HG03469 (cell line): ENCODE measurements around the gene PIP4K2A.

Experiments
- ATAC-seq: cut with Tn5 transposase; IDR thresholded peaks from one replicate; pipeline ENCODE4 v1.9.1; 2021; ENCODE audit warnings: mild to moderate bottlenecking, moderate library complexity, moderate number of reproducible peaks; ENCODE audit not compliant: unreplicated experiment

Gene PIP4K2A

DNA sequence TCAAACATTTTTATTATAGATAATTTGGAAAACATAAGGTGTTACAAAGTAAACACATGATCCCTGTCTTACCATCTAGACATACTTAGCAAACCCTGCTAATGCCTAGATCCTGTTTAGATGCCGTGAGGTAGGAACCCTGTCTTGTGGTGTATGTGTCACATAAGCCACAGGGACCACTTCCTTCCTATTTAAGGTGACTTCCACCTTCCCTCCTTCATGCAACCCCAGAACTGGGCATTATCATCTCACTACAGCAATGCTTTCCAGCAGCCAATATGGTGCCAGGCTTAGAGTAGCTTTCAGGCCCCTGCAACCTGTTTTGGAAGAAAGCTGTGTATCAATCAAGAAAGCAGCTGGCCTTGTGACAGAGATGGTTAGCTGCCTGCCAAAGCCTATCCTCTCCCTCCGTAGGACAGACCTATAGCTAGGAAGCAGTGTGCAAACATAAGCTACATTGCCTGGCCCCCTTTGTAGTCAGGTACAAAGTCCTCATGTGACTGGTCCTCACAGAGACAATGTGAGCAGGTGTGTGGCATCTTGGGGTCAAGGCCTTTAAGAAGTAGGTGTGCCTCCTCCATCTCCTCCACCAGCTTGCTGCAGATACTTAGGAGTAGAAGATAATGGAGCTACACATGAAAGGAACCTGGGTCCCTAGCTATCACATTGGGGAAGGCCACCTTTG, 222.3 kb downstream of the PIP4K2A start:
- no peak for ATAC-seq

DNA sequence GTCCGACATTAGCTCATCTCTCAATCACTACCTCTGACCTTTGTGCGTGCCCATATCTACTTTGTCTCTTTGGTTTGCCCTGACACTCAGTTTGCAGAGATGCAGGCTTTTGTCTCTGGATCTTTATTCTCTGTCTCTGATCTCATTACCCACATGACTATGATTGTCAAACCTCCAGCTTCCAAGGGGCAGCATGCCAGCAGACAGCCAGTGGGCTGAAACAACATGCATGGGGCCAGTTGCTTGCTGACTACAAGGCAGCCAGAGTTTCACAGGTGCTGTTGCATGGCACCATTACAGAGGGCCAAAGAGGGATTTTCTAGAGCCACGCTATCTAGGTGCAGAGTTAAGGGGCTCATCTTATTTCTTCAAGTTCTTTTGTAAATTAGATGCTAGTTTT, 222.9 kb downstream of the PIP4K2A start:
- no peak for ATAC-seq

DNA sequence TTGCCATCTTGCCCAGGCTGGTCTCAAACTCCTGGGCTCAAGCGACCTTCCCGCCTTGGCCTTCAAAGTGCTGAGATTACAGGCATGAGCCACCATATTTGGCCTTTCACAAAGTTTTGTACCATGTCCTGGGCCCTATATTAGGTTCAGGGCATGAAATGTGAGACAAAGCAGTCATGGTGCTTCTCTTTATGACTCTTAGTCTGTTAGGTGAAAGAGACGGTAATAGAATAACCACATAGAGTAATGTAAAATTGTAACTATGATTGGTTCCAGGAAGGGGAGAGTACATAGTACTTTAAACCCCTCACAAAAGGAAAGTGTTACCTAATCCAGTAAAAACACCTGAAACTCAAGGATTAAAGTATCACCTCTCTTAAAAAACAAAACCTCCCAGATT, 224.4 kb downstream of the PIP4K2A start:
- ATAC-seq: no peak

DNA sequence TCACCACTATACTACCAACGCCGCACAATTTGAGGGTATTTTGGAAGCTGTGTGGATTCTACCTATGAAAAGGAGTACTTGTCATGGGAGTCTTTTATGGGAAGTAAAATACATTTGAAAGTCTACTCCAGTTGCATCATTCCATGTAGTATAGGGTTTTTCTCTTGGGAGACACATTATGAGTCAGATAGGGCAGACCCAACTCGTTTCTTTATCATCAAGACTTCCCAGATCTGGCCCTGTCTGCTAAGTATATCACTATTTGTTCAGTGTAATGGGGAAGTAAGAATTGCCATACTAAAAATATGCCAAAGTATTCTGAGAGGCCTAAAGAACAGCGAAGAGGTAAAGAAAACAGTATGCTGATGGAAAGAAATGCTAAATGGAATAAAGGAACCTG, 224.9 kb downstream of the PIP4K2A start:
- no peak for ATAC-seq

DNA sequence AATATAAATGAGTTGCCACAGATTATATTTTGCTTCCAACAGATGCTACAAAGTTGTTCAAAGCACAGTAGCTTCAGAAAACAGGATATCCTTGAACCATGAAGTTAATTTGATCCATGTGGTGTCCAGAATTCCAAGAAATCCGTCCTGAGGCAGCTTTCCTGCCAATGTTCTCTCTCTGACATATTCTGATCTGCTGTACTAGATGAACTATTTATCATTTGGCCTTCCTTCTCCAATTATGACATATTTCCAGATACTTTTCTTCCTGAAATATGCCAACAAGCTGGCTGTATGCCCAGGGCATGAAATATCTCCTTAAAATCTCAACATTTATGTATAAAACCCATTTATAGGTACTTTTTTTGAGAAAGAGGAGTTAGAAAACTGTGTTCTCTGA, 227.9 kb downstream of the PIP4K2A start:
- ATAC-seq: no peak
